Activated naive CD4-positive, alpha-beta T cell treated with anti-CD3 and anti-CD28 coated beads, Interleukin-2, amount 50 U/mL, for 24 hours (primary cell): Measurements from ENCODE around the gene PDP2.

Source experiments
- H3K27ac Mint-ChIP-seq: one replicate; pipeline ENCODE4 v1.8.0; 2021; ENCODE audit warnings: mild to moderate bottlenecking, mixed read lengths
- H3K27me3 Mint-ChIP-seq: one replicate; pipeline ENCODE4 v1.8.0; 2021; ENCODE audit warnings: mixed read lengths
- H3K36me3 Mint-ChIP-seq: one replicate; pipeline ENCODE4 v1.8.0; 2021; ENCODE audit warnings: mixed read lengths
- H3K4me1 Mint-ChIP-seq: one replicate; pipeline ENCODE4 v1.8.0; 2021; ENCODE audit warnings: mixed read lengths
- H3K4me3 Mint-ChIP-seq: one replicate; pipeline ENCODE4 v1.8.0; 2021; ENCODE audit warnings: mild to moderate bottlenecking, mixed read lengths
- H3K9me3 Mint-ChIP-seq: one replicate; pipeline ENCODE4 v1.8.0; 2021; ENCODE audit warnings: mixed read lengths

The PDP2 gene

GRCh38 chr16:66880288-66881013 lies at the start of gene PDP2:
Gene PDP2, plus strand, starts transcription at chr16:66880515. Its CDS starts 3,770 bp downstream, at chr16:66884285.
- H3K27ac Mint-ChIP-seq, result peak within 1 kb of the TSS; percentile 99
- no peaks in the 10 kb centered on the region for H3K27me3 Mint-ChIP-seq
- peaks cover 4% of the 10 kb centered on the region for H3K36me3 Mint-ChIP-seq
- peak within 1 kb of the TSS; percentile 100 for H3K4me3 Mint-ChIP-seq
- peaks cover 54% of the 10 kb centered on the region for H3K4me1 Mint-ChIP-seq
- H3K9me3 Mint-ChIP-seq, result no peaks in the 10 kb centered on the region

- H3K27ac Mint-ChIP-seq, result peak overlapping the region; percentile 4
- peaks cover 4% of the 10 kb centered on the region for H3K36me3 Mint-ChIP-seq
- no peak overlapping the region for H3K4me3 Mint-ChIP-seq
- no peaks in the 10 kb centered on the region for H3K9me3 Mint-ChIP-seq
- H3K27me3 Mint-ChIP-seq, result no peaks in the 10 kb centered on the region
- H3K4me1 Mint-ChIP-seq, result peaks cover 20% of the 10 kb centered on the region
Observed at GRCh38 chr16:66832190-66832589, 48.1 kb upstream of the PDP2 start.

- Mint-ChIP-seq H3K27ac (no peak overlapping the region), H3K36me3 (peaks cover under 1% of the 10 kb centered on the region), H3K27me3 (no peaks in the 10 kb centered on the region), H3K4me3 (no peak overlapping the region), H3K4me1 (peaks cover 16% of the 10 kb centered on the region), H3K9me3 (no peaks in the 10 kb centered on the region)
Observed at GRCh38 chr16:66832661-66833305, 47.5 kb upstream of the PDP2 start.

GRCh38 chr16:66834746-66835145 lies 45.6 kb upstream of the PDP2 start:
- no peaks in the 10 kb centered on the region for H3K9me3 Mint-ChIP-seq
- peaks cover 3% of the 10 kb centered on the region for H3K27me3 Mint-ChIP-seq
- no peak overlapping the region for H3K4me3 Mint-ChIP-seq
- no peaks in the 10 kb centered on the region for H3K36me3 Mint-ChIP-seq
- no peaks in the 10 kb centered on the region for H3K4me1 Mint-ChIP-seq
- H3K27ac Mint-ChIP-seq, result no peak overlapping the region

GRCh38 chr16:66840883-66841282 lies 39.4 kb upstream of the PDP2 start:
- Mint-ChIP-seq H3K4me1 (peaks cover 4% of the 10 kb centered on the region), H3K27ac (no peak overlapping the region), H3K27me3 (peaks cover 24% of the 10 kb centered on the region), H3K36me3 (no peaks in the 10 kb centered on the region), H3K4me3 (no peak overlapping the region), H3K9me3 (no peaks in the 10 kb centered on the region)

GRCh38 chr16:66841366-66841765 lies 38.9 kb upstream of the PDP2 start:
- Mint-ChIP-seq H3K27ac (no peak overlapping the region), H3K4me3 (no peak overlapping the region), H3K4me1 (peaks cover 4% of the 10 kb centered on the region), H3K36me3 (no peaks in the 10 kb centered on the region), H3K27me3 (peaks cover 29% of the 10 kb centered on the region), H3K9me3 (no peaks in the 10 kb centered on the region)

- Mint-ChIP-seq H3K36me3 (no peaks in the 10 kb centered on the region), H3K27me3 (peaks cover 30% of the 10 kb centered on the region), H3K4me1 (peaks cover 4% of the 10 kb centered on the region), H3K4me3 (no peak overlapping the region), H3K9me3 (no peaks in the 10 kb centered on the region), H3K27ac (no peak overlapping the region)
Observed at GRCh38 chr16:66842765-66843164, 37.5 kb upstream of the PDP2 start.

- peak overlapping the region; percentile 51 for H3K4me3 Mint-ChIP-seq
- H3K4me1 Mint-ChIP-seq, result peaks cover 4% of the 10 kb centered on the region
- peaks cover 30% of the 10 kb centered on the region for H3K27me3 Mint-ChIP-seq
- no peaks in the 10 kb centered on the region for H3K9me3 Mint-ChIP-seq
- H3K36me3 Mint-ChIP-seq, result no peaks in the 10 kb centered on the region
- H3K27ac Mint-ChIP-seq, result no peak overlapping the region
Observed at GRCh38 chr16:66843191-66843590, 37.1 kb upstream of the PDP2 start.

- Mint-ChIP-seq H3K27me3 (peaks cover 28% of the 10 kb centered on the region), H3K9me3 (no peaks in the 10 kb centered on the region), H3K36me3 (no peaks in the 10 kb centered on the region), H3K4me1 (peaks cover 4% of the 10 kb centered on the region), H3K4me3 (peak overlapping the region; percentile 75), H3K27ac (no peak overlapping the region)
Observed at GRCh38 chr16:66844009-66844341, 36.3 kb upstream of the PDP2 start.

GRCh38 chr16:66844342-66845079 lies 35.8 kb upstream of the PDP2 start, which contains the start of gene CA7:
Gene CA7, plus strand, starts transcription at chr16:66844414. Its CDS starts 74 bp downstream, at chr16:66844488.
- Mint-ChIP-seq H3K9me3 (no peaks in the 10 kb centered on the region), H3K27me3 (peaks cover 26% of the 10 kb centered on the region), H3K27ac (no peak within 1 kb of the TSS), H3K4me1 (peaks cover 4% of the 10 kb centered on the region), H3K4me3 (peak within 1 kb of the TSS; percentile 75), H3K36me3 (no peaks in the 10 kb centered on the region)

GRCh38 chr16:66845080-66845410 lies 35.3 kb upstream of the PDP2 start:
- H3K9me3 Mint-ChIP-seq, result no peaks in the 10 kb centered on the region
- no peak overlapping the region for H3K4me3 Mint-ChIP-seq

GRCh38 chr16:66845791-66846221 lies 34.5 kb upstream of the PDP2 start:
- H3K27me3 Mint-ChIP-seq, result peaks cover 26% of the 10 kb centered on the region
- H3K27ac Mint-ChIP-seq, result no peak overlapping the region
- no peaks in the 10 kb centered on the region for H3K9me3 Mint-ChIP-seq
- peaks cover 4% of the 10 kb centered on the region for H3K4me1 Mint-ChIP-seq
- H3K36me3 Mint-ChIP-seq, result no peaks in the 10 kb centered on the region
- H3K4me3 Mint-ChIP-seq, result peak overlapping the region; percentile 51

More at GRCh38 chr16:66845080-66845410, 35.3 kb upstream of the PDP2 start:
- Mint-ChIP-seq H3K4me1 (peaks cover 4% of the 10 kb centered on the region), H3K27me3 (peaks cover 26% of the 10 kb centered on the region), H3K36me3 (no peaks in the 10 kb centered on the region), H3K27ac (no peak overlapping the region)

- H3K9me3 Mint-ChIP-seq, result no peaks in the 10 kb centered on the region
Observed at GRCh38 chr16:66846266-66846665, 34.0 kb upstream of the PDP2 start.

GRCh38 chr16:66846831-66847230 lies 33.5 kb upstream of the PDP2 start:
- H3K36me3 Mint-ChIP-seq, result no peaks in the 10 kb centered on the region
- no peak overlapping the region for H3K4me3 Mint-ChIP-seq
- H3K9me3 Mint-ChIP-seq, result no peaks in the 10 kb centered on the region
- H3K27ac Mint-ChIP-seq, result no peak overlapping the region
- peaks cover 25% of the 10 kb centered on the region for H3K27me3 Mint-ChIP-seq
- peaks cover 4% of the 10 kb centered on the region for H3K4me1 Mint-ChIP-seq

More at GRCh38 chr16:66846266-66846665, 34.0 kb upstream of the PDP2 start:
- peaks cover 4% of the 10 kb centered on the region for H3K4me1 Mint-ChIP-seq
- peaks cover 26% of the 10 kb centered on the region for H3K27me3 Mint-ChIP-seq
- H3K36me3 Mint-ChIP-seq, result no peaks in the 10 kb centered on the region
- H3K27ac Mint-ChIP-seq, result no peak overlapping the region
- peak overlapping the region; percentile 51 for H3K4me3 Mint-ChIP-seq

- Mint-ChIP-seq H3K27me3 (peaks cover 25% of the 10 kb centered on the region), H3K9me3 (no peaks in the 10 kb centered on the region), H3K4me3 (no peak overlapping the region), H3K36me3 (no peaks in the 10 kb centered on the region), H3K27ac (no peak overlapping the region), H3K4me1 (peaks cover 4% of the 10 kb centered on the region)
Observed at GRCh38 chr16:66847533-66848067, 32.7 kb upstream of the PDP2 start.

- Mint-ChIP-seq H3K36me3 (no peaks in the 10 kb centered on the region), H3K4me1 (peaks cover 4% of the 10 kb centered on the region), H3K27ac (no peak overlapping the region), H3K4me3 (no peak overlapping the region), H3K27me3 (peaks cover 21% of the 10 kb centered on the region), H3K9me3 (no peaks in the 10 kb centered on the region)
Observed at GRCh38 chr16:66848172-66848571, 32.1 kb upstream of the PDP2 start.
